Measurements from ENCODE around the gene NPM1. TPM values are rescaled to one million over a fixed set of nuclear protein-coding genes. Genes with fewer than 3 reads are reported as not detected.

NPM1 gene
- total and polyA plus RNA-seq, 2 donors (not counting 1 experiment from before 2014, with no cell fraction given) = 158 to 920 TPM

- Histone ChIP-seq H3K4me2 (replicated peaks; ENCODE audit: low read depth, low read length, poor library complexity, severe bottlenecking) (no peak overlapping the region), H2AFZ (ENCODE audit: insufficient read depth, low read depth, low read length, poor library complexity, severe bottlenecking) (no peak overlapping the region), H3K9ac (ENCODE audit: low read length) (no peak overlapping the region), H3K4me1 (ENCODE audit: control insufficient read depth in 2 of 2, insufficient read depth in 2 of 2, low read length in 2 of 2) (no peaks in the 10 kb centered on the region), H3K27me3 (replicated peaks in 1 of 4; ENCODE audit: control extremely low read depth in 1 of 4, control insufficient read depth in 3 of 4, insufficient read depth in 4 of 4, low read length in 3 of 4) (peaks cover 0 to 2% (median 0%) of the 10 kb centered on the region in 4 experiments), H3K27ac (ENCODE audit: low read length in 2 of 2) (no peak overlapping the region), H4K20me1 (ENCODE audit: control insufficient read depth, insufficient read depth, low read length, poor library complexity, severe bottlenecking) (no peaks in the 10 kb centered on the region), H3K9me3 (ENCODE audit: control extremely low read depth in 1 of 3, control insufficient read depth in 2 of 3, insufficient read depth in 1 of 3, low read length in 2 of 3) (no peaks in the 10 kb centered on the region), H3K4me3 (ENCODE audit: control extremely low read depth in 1 of 5, extremely low read depth in 1 of 5, insufficient read depth in 1 of 5, low read depth in 2 of 5, low read length in 4 of 5) (no peak overlapping the region), H3K36me3 (replicated peaks in 1 of 2; ENCODE audit: control extremely low read depth in 1 of 2, control insufficient read depth in 1 of 2, extremely low read depth in 1 of 2, insufficient read depth in 2 of 2, low read length in 1 of 2) (no peaks in the 10 kb centered on the region), H3K79me2 (ENCODE audit: control insufficient read depth, insufficient read depth, low read length) (no peaks in the 10 kb centered on the region)
- DNase-seq (no peak), ATAC-seq (ENCODE audit: low read depth) (no peak)
- Mint-ChIP-seq H3K27ac (no peak overlapping the region), H3K4me1 (no peaks in the 10 kb centered on the region), H3K4me3 (no peak overlapping the region), H3K9me3 (ENCODE audit: insufficient read depth) (no peaks in the 10 kb centered on the region), H3K27me3 (peaks cover 3% of the 10 kb centered on the region)
- WGBS (ENCODE audit: insufficient coverage) = 90% methylated on average over 1 of the region's 4 CpGs
- no peak for TF ChIP-seq EZH2 (IDR thresholded peaks at IDR 0.05; ENCODE audit: borderline replicate concordance, insufficient read depth, low read depth, low read length, poor library complexity, severe bottlenecking)
- no peak for TF ChIP-seq CTCF (IDR thresholded peaks at IDR 0.05)
- ChIA-PET POLR2A (no interaction called here), CTCF (interaction anchor here (0.7 kb wide), 1 partner anchor 1066 kb away, joined by 5 read pairs; no protein-coding TSS in a partner anchor)
- intact Hi-C loops (cut with micrococcal nuclease) = no loop called here
Observed at GRCh38 chr5:171429543-171429910, 41.9 kb downstream of the NPM1 start.

GRCh38 chr5:171431251-171431777 is 43.7 kb downstream of the NPM1 start:
- Histone ChIP-seq H3K9me3 (ENCODE audit: control extremely low read depth in 1 of 3, control insufficient read depth in 2 of 3, insufficient read depth in 1 of 3, low read length in 2 of 3) (no peaks in the 10 kb centered on the region), H4K20me1 (ENCODE audit: control insufficient read depth, insufficient read depth, low read length, poor library complexity, severe bottlenecking) (no peaks in the 10 kb centered on the region), H3K4me3 (ENCODE audit: control extremely low read depth in 1 of 5, extremely low read depth in 1 of 5, insufficient read depth in 1 of 5, low read depth in 2 of 5, low read length in 4 of 5) (no peak overlapping the region), H3K27ac (ENCODE audit: low read length in 2 of 2) (no peak overlapping the region), H2AFZ (ENCODE audit: insufficient read depth, low read depth, low read length, poor library complexity, severe bottlenecking) (no peak overlapping the region), H3K36me3 (replicated peaks in 1 of 2; ENCODE audit: control extremely low read depth in 1 of 2, control insufficient read depth in 1 of 2, extremely low read depth in 1 of 2, insufficient read depth in 2 of 2, low read length in 1 of 2) (no peaks in the 10 kb centered on the region), H3K9ac (ENCODE audit: low read length) (no peak overlapping the region), H3K27me3 (replicated peaks in 1 of 4; ENCODE audit: control extremely low read depth in 1 of 4, control insufficient read depth in 3 of 4, insufficient read depth in 4 of 4, low read length in 3 of 4) (peaks cover 0 to 2% (median 0%) of the 10 kb centered on the region in 4 experiments), H3K4me2 (replicated peaks; ENCODE audit: low read depth, low read length, poor library complexity, severe bottlenecking) (no peak overlapping the region), H3K4me1 (ENCODE audit: control insufficient read depth in 2 of 2, insufficient read depth in 2 of 2, low read length in 2 of 2) (no peaks in the 10 kb centered on the region), H3K79me2 (ENCODE audit: control insufficient read depth, insufficient read depth, low read length) (no peaks in the 10 kb centered on the region)
- Mint-ChIP-seq H3K9me3 (ENCODE audit: insufficient read depth) (no peaks in the 10 kb centered on the region), H3K27ac (no peak overlapping the region), H3K4me3 (no peak overlapping the region), H3K4me1 (no peaks in the 10 kb centered on the region), H3K27me3 (peaks cover 3% of the 10 kb centered on the region)
- TF ChIP-seq CTCF (IDR thresholded peaks at IDR 0.05) (no peak), EZH2 (IDR thresholded peaks at IDR 0.05; ENCODE audit: borderline replicate concordance, insufficient read depth, low read depth, low read length, poor library complexity, severe bottlenecking) (no peak)
- WGBS (ENCODE audit: insufficient coverage) = 82% methylated on average over 7 of the region's 7 CpGs
- POLR2A ChIA-PET = no interaction called here
- no peak for ATAC-seq (ENCODE audit: low read depth)
- CTCF ChIA-PET = no interaction called here
- DNase-seq = no peak
- intact Hi-C loops (cut with micrococcal nuclease) = no loop called here

Measured in B cell (primary cell).